ENCODE data around the gene GRIA4. TPM values are rescaled to one million over a fixed set of nuclear protein-coding genes. Genes with fewer than 3 reads are reported as not detected.

GRIA4 gene
- total RNA-seq, 1 donor from 2014 or later, result 3.7 TPM

- Histone ChIP-seq H3K9me3 (ENCODE audit: low read depth) (no peaks in the 10 kb centered on the region), H3K27ac (no peak overlapping the region), H3K79me2 (ENCODE audit: low read depth) (no peaks in the 10 kb centered on the region), H2AFZ (replicated peaks) (no peak overlapping the region), H3K4me2 (no peak overlapping the region), H3K4me3 (no peak overlapping the region), H3K9ac (no peak overlapping the region), H3F3A (ENCODE audit: low read depth) (peaks cover 28% of the 10 kb centered on the region), H3K4me1 (peaks cover 19% of the 10 kb centered on the region), H4K20me1 (ENCODE audit: low read depth) (no peaks in the 10 kb centered on the region), H3K27me3 (peaks cover 49% of the 10 kb centered on the region), H3K36me3 (no peaks in the 10 kb centered on the region)
- peaks cover 29% of the 10 kb centered on the region for H3K4me1 Mint-ChIP-seq
- H3K9me3 Mint-ChIP-seq, result no peaks in the 10 kb centered on the region
- H3K4me3 Mint-ChIP-seq, result peak overlapping the region; percentile 75
- H3K27me3 Mint-ChIP-seq (ENCODE audit: insufficient read depth, low read depth), result peaks cover 8% of the 10 kb centered on the region
- H3K27ac Mint-ChIP-seq, result no peak overlapping the region
- no peaks in the 10 kb centered on the region for H3K36me3 Mint-ChIP-seq
- TF ChIP-seq EZH2 (IDR thresholded peaks at IDR 0.05) (no peak), EZH2phosphoT487 (IDR thresholded peaks at IDR 0.05) (no peak), CTCF (IDR thresholded peaks at IDR 0.05) (no peak)
- DNase-seq (ENCODE audit: low spot score), result no peak
Observed at GRCh38 chr11:105612771-105613170, 2.9 kb downstream of the GRIA4 start.

- Histone ChIP-seq H3F3A (ENCODE audit: low read depth) (peaks cover 28% of the 10 kb centered on the region), H3K9me3 (ENCODE audit: low read depth) (no peaks in the 10 kb centered on the region), H4K20me1 (ENCODE audit: low read depth) (no peaks in the 10 kb centered on the region), H3K27me3 (peaks cover 49% of the 10 kb centered on the region), H3K27ac (no peak overlapping the region), H3K4me2 (no peak overlapping the region), H3K4me1 (peaks cover 19% of the 10 kb centered on the region), H3K9ac (no peak overlapping the region), H2AFZ (replicated peaks) (no peak overlapping the region), H3K4me3 (no peak overlapping the region), H3K79me2 (ENCODE audit: low read depth) (no peaks in the 10 kb centered on the region), H3K36me3 (no peaks in the 10 kb centered on the region)
- DNase-seq (ENCODE audit: low spot score), result no peak
- peaks cover 29% of the 10 kb centered on the region for H3K4me1 Mint-ChIP-seq
- H3K27ac Mint-ChIP-seq, result no peak overlapping the region
- peak overlapping the region; percentile 75 for H3K4me3 Mint-ChIP-seq
- no peaks in the 10 kb centered on the region for H3K36me3 Mint-ChIP-seq
- no peaks in the 10 kb centered on the region for H3K9me3 Mint-ChIP-seq
- TF ChIP-seq EZH2phosphoT487 (IDR thresholded peaks at IDR 0.05) (no peak), CTCF (IDR thresholded peaks at IDR 0.05) (no peak), EZH2 (IDR thresholded peaks at IDR 0.05) (no peak)
- peaks cover 8% of the 10 kb centered on the region for H3K27me3 Mint-ChIP-seq (ENCODE audit: insufficient read depth, low read depth)
Observed at GRCh38 chr11:105613183-105613582, 3.3 kb downstream of the GRIA4 start.

- Histone ChIP-seq H2AFZ (replicated peaks) (no peak overlapping the region), H3K9ac (no peak overlapping the region), H3K27me3 (no peaks in the 10 kb centered on the region), H3K4me3 (no peak overlapping the region), H3K9me3 (ENCODE audit: low read depth) (no peaks in the 10 kb centered on the region), H3K4me2 (no peak overlapping the region), H4K20me1 (ENCODE audit: low read depth) (no peaks in the 10 kb centered on the region), H3K27ac (no peak overlapping the region), H3K36me3 (no peaks in the 10 kb centered on the region), H3K4me1 (no peaks in the 10 kb centered on the region), H3F3A (ENCODE audit: low read depth) (no peaks in the 10 kb centered on the region), H3K79me2 (ENCODE audit: low read depth) (no peaks in the 10 kb centered on the region)
- H3K4me3 Mint-ChIP-seq, result no peak overlapping the region
- no peaks in the 10 kb centered on the region for H3K9me3 Mint-ChIP-seq
- no peak overlapping the region for H3K27ac Mint-ChIP-seq
- no peak for DNase-seq (ENCODE audit: low spot score)
- no peaks in the 10 kb centered on the region for H3K4me1 Mint-ChIP-seq
- H3K27me3 Mint-ChIP-seq (ENCODE audit: insufficient read depth, low read depth), result no peaks in the 10 kb centered on the region
- no peaks in the 10 kb centered on the region for H3K36me3 Mint-ChIP-seq
- TF ChIP-seq CTCF (IDR thresholded peaks at IDR 0.05) (no peak), EZH2phosphoT487 (IDR thresholded peaks at IDR 0.05) (no peak), EZH2 (IDR thresholded peaks at IDR 0.05) (no peak)
Observed at GRCh38 chr11:105618343-105618955, 8.6 kb downstream of the GRIA4 start.

Measured in neural progenitor cell (in vitro differentiated cells).